Transverse colon (tissue), 4 donors: ENCODE results near the gene TMTC2. TPM values are rescaled to one million over a fixed set of nuclear protein-coding genes. Genes with fewer than 3 reads are reported as not detected.

Source experiments
- DNase-seq: peaks from one replicate; pipeline ENCODE4 v3.0.0-alpha.2; 2019
- H3K27ac ChIP-seq, 4 donors: fragments of 200-600 bp; sonication (generic); 2 replicates each; pipeline ENCODE4 v1.5.1; 2016 to 2018; ENCODE audit warnings: inconsistent platforms in 4 of 4
- H3K27me3 ChIP-seq: fragments of 200-600 bp; sonication (generic); 2 replicates; pipeline ENCODE4 v1.5.1; 2017; ENCODE audit warnings: inconsistent platforms
- H3K36me3 ChIP-seq, 4 donors: fragments of 200-600 bp; sonication (generic); 2 replicates each; pipeline ENCODE4 v1.5.1; 2017 to 2019; ENCODE audit warnings: inconsistent platforms in 4 of 4
- H3K4me1 ChIP-seq, 4 donors: fragments of 200-600 bp; sonication (generic); 2 replicates each; pipeline ENCODE4 v1.5.1; 2017 to 2020; ENCODE audit warnings: inconsistent platforms in 4 of 4
- H3K4me3 ChIP-seq, 4 donors: fragments of 200-600 bp; sonication (generic); 1 replicate in 1 of 4; 2 replicates in 3 of 4; pipeline versions ENCODE4 v1.5.1 to v1.6.1; 2017 to 2019; ENCODE audit warnings: inconsistent platforms in 4 of 4
- H3K9me3 ChIP-seq, 2 donors: fragments of 200-600 bp; sonication (generic); 2 replicates each; pipeline ENCODE4 v1.5.1; 2017 to 2019; ENCODE audit warnings: inconsistent platforms in 2 of 2
- EP300 ChIP-seq: sonication (generic); formaldehyde crosslinking; IDR thresholded peaks from one replicate; pipeline ENCODE4 v1.6.1; 2017; ENCODE audit warnings: antibody characterized with exemption, low read depth
- POLR2A ChIP-seq: fragments of 450-650 bp; IDR thresholded peaks from one replicate; pipeline ENCODE4 v1.6.1; 2016; ENCODE audit warnings: antibody characterized with exemption, mild to moderate bottlenecking, moderate library complexity
- POLR2AphosphoS5 ChIP-seq, 3 donors: sonication (generic); formaldehyde crosslinking; IDR thresholded peaks; one replicate each; pipeline ENCODE4 v1.6.1; 2016; ENCODE audit warnings: antibody characterized with exemption in 3 of 3
- WGBS, 2 donors: methylation state at CpG; one replicate each; pipeline ENCODE4 v1.1.5; 2018; ENCODE audit warnings: low coverage in 1 of 2; 5-methylcytosine and 5-hydroxymethylcytosine counted together
- in situ Hi-C, 4 donors: fragments of 200-750 bp; cut with MboI; loops; one replicate each; pipeline versions ENCODE4 v1.15.0 to v1.15.1; 2017; ENCODE audit warnings: low sequenced_read_pairs in 3 of 4, low pct_ligation_motif_present in 1 of 4, low pct_unique_long_range_greater_than_20kb in 1 of 4
- intact Hi-C: fragments of 100-400 bp; cut with DNase I; formaldehyde crosslinking; loops from one replicate; pipeline ENCODE4 v1.15.1; 2023; ENCODE audit warnings: low total_unique reads
- total RNA-seq, 4 donors: library from RNA; depleted of rRNA; stranded (reverse); fragments of >200 nt; gene quantifications; one replicate each; pipeline ENCODE4 v1.1.0, GENCODE V29; 2016
- TF ChIP-seq, protein P1 (sequence below), 5 experiments: fragments of 200-600 bp in 3 of 5; fragments of 450-650 bp in 2 of 5; sonication (generic) in 3 of 5; IDR thresholded peaks; 1 replicate in 2 of 5; 2 replicates in 3 of 5; pipeline ENCODE4 v1.5.1; 2016 to 2017; ENCODE audit warnings: antibody characterized with exemption in 5 of 5, inconsistent platforms in 3 of 5, mild to moderate bottlenecking in 2 of 5, moderate library complexity in 1 of 5

The TMTC2 gene
- total RNA-seq, 4 donors from 2014 or later: 11.3 to 19.8 (median 17.1) TPM

DNA sequence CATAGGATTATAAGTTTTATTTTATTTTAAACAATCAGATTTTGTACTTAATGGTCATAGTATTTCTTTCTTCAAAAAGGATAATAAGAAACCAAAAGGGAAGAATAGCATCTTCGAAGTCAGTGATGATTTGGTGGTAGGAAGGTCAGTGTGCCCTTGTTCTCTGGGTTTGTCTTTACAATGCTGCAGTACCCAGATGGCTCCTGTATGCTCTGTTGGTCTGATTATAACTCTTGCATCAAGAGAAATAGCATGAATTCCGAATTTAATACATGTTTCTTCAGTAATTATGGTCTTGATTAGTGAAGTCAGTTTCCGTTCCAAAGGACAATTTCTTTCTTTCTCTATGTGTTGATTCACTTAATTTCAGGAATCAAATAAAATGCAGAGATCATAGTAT is 180.2 kb downstream of the TMTC2 start:
- Histone ChIP-seq H3K27me3 (no peaks in the 10 kb centered on the region), H3K27ac (no peak overlapping the region), H3K4me1 (peaks cover 0 to 18% (median 4%) of the 10 kb centered on the region in 4 donors), H3K9me3 (no peaks in the 10 kb centered on the region), H3K4me3 (no peak overlapping the region), H3K36me3 (no peaks in the 10 kb centered on the region)
- DNase-seq: no peak
- WGBS, 2 donors: 72 to 88% methylated on average over 3 of the region's 3 CpGs
- in situ Hi-C loops (no loop called here), intact Hi-C loops (no loop called here)
- no peak for TF ChIP-seq POLR2AphosphoS5 (IDR thresholded peaks at IDR 0.05)
- no peak for TF ChIP-seq EP300
- no peak for TF ChIP-seq POLR2A
- TF ChIP-seq, protein P1, sequence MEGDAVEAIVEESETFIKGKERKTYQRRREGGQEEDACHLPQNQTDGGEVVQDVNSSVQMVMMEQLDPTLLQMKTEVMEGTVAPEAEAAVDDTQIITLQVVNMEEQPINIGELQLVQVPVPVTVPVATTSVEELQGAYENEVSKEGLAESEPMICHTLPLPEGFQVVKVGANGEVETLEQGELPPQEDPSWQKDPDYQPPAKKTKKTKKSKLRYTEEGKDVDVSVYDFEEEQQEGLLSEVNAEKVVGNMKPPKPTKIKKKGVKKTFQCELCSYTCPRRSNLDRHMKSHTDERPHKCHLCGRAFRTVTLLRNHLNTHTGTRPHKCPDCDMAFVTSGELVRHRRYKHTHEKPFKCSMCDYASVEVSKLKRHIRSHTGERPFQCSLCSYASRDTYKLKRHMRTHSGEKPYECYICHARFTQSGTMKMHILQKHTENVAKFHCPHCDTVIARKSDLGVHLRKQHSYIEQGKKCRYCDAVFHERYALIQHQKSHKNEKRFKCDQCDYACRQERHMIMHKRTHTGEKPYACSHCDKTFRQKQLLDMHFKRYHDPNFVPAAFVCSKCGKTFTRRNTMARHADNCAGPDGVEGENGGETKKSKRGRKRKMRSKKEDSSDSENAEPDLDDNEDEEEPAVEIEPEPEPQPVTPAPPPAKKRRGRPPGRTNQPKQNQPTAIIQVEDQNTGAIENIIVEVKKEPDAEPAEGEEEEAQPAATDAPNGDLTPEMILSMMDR (IDR thresholded peaks at IDR 0.05): no peak

GRCh38 chr12:82867762-82868500 is 181.2 kb downstream of the TMTC2 start:
- 80 to 87% methylated on average over 6 of the region's 6 CpGs for WGBS, 2 donors
- Histone ChIP-seq H3K27ac (no peak overlapping the region), H3K27me3 (no peaks in the 10 kb centered on the region), H3K4me1 (peaks cover 0 to 13% (median 2%) of the 10 kb centered on the region in 4 donors), H3K9me3 (no peaks in the 10 kb centered on the region), H3K36me3 (no peaks in the 10 kb centered on the region), H3K4me3 (no peak overlapping the region)
- in situ Hi-C loops: no loop called here
- intact Hi-C loops: no loop called here
- TF ChIP-seq POLR2A (no peak), EP300 (no peak), POLR2AphosphoS5 (IDR thresholded peaks at IDR 0.05) (no peak)
- TF ChIP-seq, protein P1 (IDR thresholded peaks at IDR 0.05): no peak
- DNase-seq: no peak

DNA sequence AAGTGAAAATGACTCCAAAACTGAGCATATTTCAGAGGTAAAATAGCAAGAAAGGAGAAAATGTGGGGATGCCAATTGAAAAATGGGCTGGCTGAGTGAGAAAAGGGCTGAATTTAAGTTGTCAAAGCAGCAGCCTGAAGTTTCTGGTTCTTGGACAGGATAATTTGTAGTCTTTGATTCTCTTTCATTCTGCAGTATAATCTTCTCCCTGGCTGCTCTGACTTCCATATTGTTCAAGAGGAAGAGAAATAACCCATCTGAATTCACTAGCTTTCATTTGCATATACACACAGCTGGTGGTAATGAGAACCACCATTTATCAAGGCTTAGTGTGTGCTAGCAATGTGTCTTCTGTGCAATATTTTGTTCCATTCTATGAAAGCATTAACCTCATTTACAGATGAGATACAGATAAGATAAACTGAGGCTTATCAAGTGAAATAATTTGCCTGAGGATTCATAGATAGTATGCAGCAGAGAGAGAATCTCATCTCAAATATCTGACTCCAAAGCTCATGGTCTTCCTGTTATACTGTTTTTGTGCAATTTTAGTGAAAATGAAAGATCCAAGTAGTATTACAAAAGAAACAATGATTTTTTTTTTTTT is 184.2 kb downstream of the TMTC2 start:
- TF ChIP-seq, protein P1 (IDR thresholded peaks at IDR 0.05): no peak
- TF ChIP-seq EP300 (no peak), POLR2AphosphoS5 (IDR thresholded peaks at IDR 0.05) (no peak), POLR2A (no peak)
- intact Hi-C loops (no loop called here), in situ Hi-C loops (no loop called here)
- DNase-seq: no peak
- H3K27me3 ChIP-seq: no peaks in the 10 kb centered on the region
- H3K36me3 ChIP-seq: no peaks in the 10 kb centered on the region
- H3K4me3 ChIP-seq: no peak overlapping the region
- peaks cover 0 to 22% (median 3%) of the 10 kb centered on the region in 4 donors for H3K4me1 ChIP-seq
- H3K9me3 ChIP-seq: no peaks in the 10 kb centered on the region
- H3K27ac ChIP-seq: no peak overlapping the region

DNA sequence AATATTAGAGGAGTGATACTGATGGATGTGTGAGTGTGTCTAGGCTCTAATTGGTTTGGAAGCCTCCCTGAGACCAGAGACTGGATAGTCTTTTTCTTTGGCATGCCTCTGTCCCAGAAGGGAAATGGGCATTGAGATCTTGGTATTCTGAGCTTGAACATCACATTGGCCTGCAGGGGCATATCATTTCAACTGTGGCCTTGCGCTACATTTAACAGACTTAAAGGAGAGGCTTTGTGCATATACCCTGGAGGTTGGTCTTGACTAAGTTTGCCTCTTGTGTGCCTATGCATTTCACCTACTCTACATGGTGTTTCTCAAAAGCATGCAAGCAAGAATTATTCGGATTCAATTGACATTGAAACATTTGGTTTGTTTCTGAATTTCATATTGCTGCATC is 185.4 kb downstream of the TMTC2 start:
- intact Hi-C loops: no loop called here
- Histone ChIP-seq H3K27me3 (no peaks in the 10 kb centered on the region), H3K9me3 (no peaks in the 10 kb centered on the region), H3K4me3 (no peak overlapping the region), H3K27ac (no peak overlapping the region), H3K4me1 (peaks cover 0 to 22% (median 3%) of the 10 kb centered on the region in 4 donors), H3K36me3 (no peaks in the 10 kb centered on the region)
- DNase-seq: no peak
- in situ Hi-C loops: no loop called here
- 83 to 90% methylated on average over 1 to 2 of the region's 2 CpGs for WGBS, 2 donors
- TF ChIP-seq EP300 (no peak), POLR2AphosphoS5 (IDR thresholded peaks at IDR 0.05) (no peak), POLR2A (no peak)
- TF ChIP-seq, protein P1 (IDR thresholded peaks at IDR 0.05): no peak
